ENCODE measurements around the gene TIMELESS.

DNA sequence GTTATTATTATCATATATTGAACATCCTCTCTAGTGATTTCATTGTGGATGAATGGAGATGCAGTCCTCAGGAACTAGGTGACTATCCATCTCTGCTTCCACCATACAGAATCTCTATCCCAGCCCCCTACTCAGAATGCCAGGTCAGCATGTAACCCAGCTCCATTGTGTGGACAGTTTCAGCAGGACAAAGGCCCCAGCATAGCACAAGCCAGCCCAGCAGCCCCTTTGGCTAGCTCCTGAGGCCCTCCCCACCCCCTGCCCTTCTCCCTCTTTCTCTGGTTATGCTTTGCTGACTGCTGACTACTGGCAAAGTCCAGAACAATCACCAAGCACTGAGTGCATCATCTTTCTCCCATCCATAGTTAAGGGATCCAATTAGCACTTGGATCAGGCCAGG is 13.3 kb upstream of the TIMELESS start:
- TF ChIP-seq, protein P1, sequence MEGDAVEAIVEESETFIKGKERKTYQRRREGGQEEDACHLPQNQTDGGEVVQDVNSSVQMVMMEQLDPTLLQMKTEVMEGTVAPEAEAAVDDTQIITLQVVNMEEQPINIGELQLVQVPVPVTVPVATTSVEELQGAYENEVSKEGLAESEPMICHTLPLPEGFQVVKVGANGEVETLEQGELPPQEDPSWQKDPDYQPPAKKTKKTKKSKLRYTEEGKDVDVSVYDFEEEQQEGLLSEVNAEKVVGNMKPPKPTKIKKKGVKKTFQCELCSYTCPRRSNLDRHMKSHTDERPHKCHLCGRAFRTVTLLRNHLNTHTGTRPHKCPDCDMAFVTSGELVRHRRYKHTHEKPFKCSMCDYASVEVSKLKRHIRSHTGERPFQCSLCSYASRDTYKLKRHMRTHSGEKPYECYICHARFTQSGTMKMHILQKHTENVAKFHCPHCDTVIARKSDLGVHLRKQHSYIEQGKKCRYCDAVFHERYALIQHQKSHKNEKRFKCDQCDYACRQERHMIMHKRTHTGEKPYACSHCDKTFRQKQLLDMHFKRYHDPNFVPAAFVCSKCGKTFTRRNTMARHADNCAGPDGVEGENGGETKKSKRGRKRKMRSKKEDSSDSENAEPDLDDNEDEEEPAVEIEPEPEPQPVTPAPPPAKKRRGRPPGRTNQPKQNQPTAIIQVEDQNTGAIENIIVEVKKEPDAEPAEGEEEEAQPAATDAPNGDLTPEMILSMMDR (IDR thresholded peaks at IDR 0.05; ENCODE audit: borderline replicate concordance, extremely low read depth, low read length, poor library complexity, severe bottlenecking): no peak
- TF ChIP-seq EZH2 (IDR thresholded peaks at IDR 0.05; ENCODE audit: borderline replicate concordance, low read depth, low read length, severe bottlenecking): no peak
